NCI-H460 (cell line): ENCODE measurements around the gene GLCE. TPM values are rescaled to one million over a fixed set of nuclear protein-coding genes. Genes with fewer than 3 reads are reported as not detected.
"Not testable (repeated sequence)": the region's sequence is repeated elsewhere in the genome, so short reads cannot be mapped to it uniquely, and the experiment has no call there.

Experiments
- DNase-seq: peaks from one replicate; pipeline ENCODE4 v3.0.0-alpha.2; 2016; ENCODE audit warnings: low read depth; ENCODE audit errors: extremely low read depth
- total RNA-seq: library from RNA; depleted of rRNA; stranded (reverse); fragments of >200 nt; shearing (Covaris generic); gene quantifications from 2 replicates; pipeline ENCODE4 v1.2.3, GENCODE V29; 2014

GLCE gene
- total RNA-seq, 1 experiment from 2014 or later, result 115 TPM

- DNase-seq, result no peak
Observed at GRCh38 chr15:69134791-69135190, 25.6 kb upstream of the GLCE start.

- DNase-seq, result no peak
Observed at GRCh38 chr15:69135499-69135898, 24.9 kb upstream of the GLCE start.

GRCh38 chr15:69138963-69139362 lies 21.5 kb upstream of the GLCE start:
- no peak for DNase-seq

GRCh38 chr15:69140306-69140705 lies 20.1 kb upstream of the GLCE start:
- no peak for DNase-seq

- DNase-seq, result no peak
Observed at GRCh38 chr15:69141286-69141701, 19.1 kb upstream of the GLCE start.

GRCh38 chr15:69141833-69142232 lies 18.6 kb upstream of the GLCE start:
- DNase-seq, result no peak

GRCh38 chr15:69143756-69144436 lies 16.5 kb upstream of the GLCE start:
- peak; percentile 76 for DNase-seq

GRCh38 chr15:69144530-69144929 lies 15.9 kb upstream of the GLCE start:
- DNase-seq, result no peak

GRCh38 chr15:69145149-69145693 lies 15.2 kb upstream of the GLCE start:
- no peak for DNase-seq

- DNase-seq, result no peak
Observed at GRCh38 chr15:69145694-69146492, 14.5 kb upstream of the GLCE start.

- DNase-seq, result no peak
Observed at GRCh38 chr15:69146724-69147435, 13.6 kb upstream of the GLCE start.

- DNase-seq, result no peak
Observed at GRCh38 chr15:69148465-69148864, 12.0 kb upstream of the GLCE start.

- no peak for DNase-seq
Observed at GRCh38 chr15:69149163-69149562, 11.3 kb upstream of the GLCE start.

- DNase-seq, result no peak
Observed at GRCh38 chr15:69149803-69150202, 10.6 kb upstream of the GLCE start.

GRCh38 chr15:69150336-69150735 lies 10.1 kb upstream of the GLCE start:
- DNase-seq, result no peak

GRCh38 chr15:69150841-69151240 lies 9.6 kb upstream of the GLCE start:
- DNase-seq, result no peak

- DNase-seq, result no peak
Observed at GRCh38 chr15:69153046-69153445, 7.4 kb upstream of the GLCE start.

- DNase-seq, result not testable (repeated sequence)
Observed at GRCh38 chr15:69153587-69153986, 6.8 kb upstream of the GLCE start.

GRCh38 chr15:69154078-69154477 lies 6.4 kb upstream of the GLCE start:
- DNase-seq, result no peak

- DNase-seq, result no peak
Observed at GRCh38 chr15:69154684-69155083, 5.8 kb upstream of the GLCE start.

- DNase-seq, result no peak
Observed at GRCh38 chr15:69156736-69157381, 3.6 kb upstream of the GLCE start.
